ENCODE data around the gene STK39.

The STK39 gene

GRCh38 chr2:168145426-168146310 lies 101.7 kb downstream of the STK39 start:
- no peak for TF ChIP-seq CTCF (IDR thresholded peaks at IDR 0.05; ENCODE audit: low read length, missing control alignments)
- DNase-seq (ENCODE audit: low read depth), result no peak

DNA sequence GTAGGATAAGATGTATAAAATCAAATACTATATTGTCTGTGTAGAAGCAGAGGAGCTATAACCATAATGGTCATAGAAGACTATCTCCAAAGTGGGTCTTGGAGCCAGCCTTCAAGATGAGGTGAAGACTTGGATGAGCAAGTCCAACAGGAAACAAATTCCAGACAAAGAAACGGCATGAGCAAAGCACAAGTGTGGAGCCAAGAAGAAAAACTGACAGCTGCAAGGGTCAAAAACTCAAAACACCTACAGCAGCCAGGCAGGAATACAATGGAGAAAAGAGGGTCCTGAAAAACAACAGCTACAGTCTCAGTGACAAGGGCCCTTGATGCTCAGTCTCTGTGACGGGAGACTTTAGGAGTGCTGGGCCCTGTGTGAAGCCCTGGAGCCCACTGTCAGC lies 102.4 kb downstream of the STK39 start:
- no peak overlapping the region for H3K4me3 ChIP-seq (replicated peaks; ENCODE audit: low read depth, low read length)
- TF ChIP-seq CTCF (IDR thresholded peaks at IDR 0.05; ENCODE audit: low read length, missing control alignments), result no peak
- DNase-seq (ENCODE audit: low read depth), result no peak

More at GRCh38 chr2:168145426-168146310, 101.7 kb downstream of the STK39 start:
- H3K4me3 ChIP-seq (replicated peaks; ENCODE audit: low read depth, low read length), result no peak overlapping the region

DNA sequence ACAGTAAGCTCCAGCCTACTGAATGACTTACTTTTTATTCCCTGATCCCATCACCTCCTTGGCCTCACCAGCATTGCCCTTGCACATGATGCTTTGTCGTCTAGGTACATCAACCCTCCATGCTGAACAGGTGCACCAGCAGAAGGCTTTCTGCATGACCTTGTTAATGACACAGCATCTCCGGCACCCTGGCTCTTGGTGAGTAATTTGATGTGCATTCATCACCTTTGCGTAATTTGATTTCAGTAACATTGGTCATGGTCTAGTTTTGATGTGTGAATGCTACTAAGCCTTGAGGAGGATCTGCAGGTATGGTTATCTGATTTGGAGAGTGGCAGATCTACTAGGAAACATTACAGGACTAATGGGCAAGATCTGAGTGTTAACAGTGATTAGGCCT lies 103.6 kb downstream of the STK39 start:
- no peak for DNase-seq (ENCODE audit: low read depth)
- TF ChIP-seq CTCF (IDR thresholded peaks at IDR 0.05; ENCODE audit: low read length, missing control alignments), result no peak
- no peak overlapping the region for H3K4me3 ChIP-seq (replicated peaks; ENCODE audit: low read depth, low read length)

GRCh38 chr2:168140892-168141291 lies 106.5 kb downstream of the STK39 start:
- no peak overlapping the region for H3K4me3 ChIP-seq (replicated peaks; ENCODE audit: low read depth, low read length)
- no peak for TF ChIP-seq CTCF (IDR thresholded peaks at IDR 0.05; ENCODE audit: low read length, missing control alignments)

GRCh38 chr2:168139852-168140251 lies 107.5 kb downstream of the STK39 start:
- TF ChIP-seq CTCF (IDR thresholded peaks at IDR 0.05; ENCODE audit: low read length, missing control alignments), result no peak
- H3K4me3 ChIP-seq (replicated peaks; ENCODE audit: low read depth, low read length), result no peak overlapping the region

More at GRCh38 chr2:168140892-168141291, 106.5 kb downstream of the STK39 start:
- DNase-seq (ENCODE audit: low read depth), result no peak

GRCh38 chr2:168138901-168139300 lies 108.5 kb downstream of the STK39 start:
- TF ChIP-seq CTCF (IDR thresholded peaks at IDR 0.05; ENCODE audit: low read length, missing control alignments), result no peak
- DNase-seq (ENCODE audit: low read depth), result no peak
- H3K4me3 ChIP-seq (replicated peaks; ENCODE audit: low read depth, low read length), result no peak overlapping the region

More at GRCh38 chr2:168139852-168140251, 107.5 kb downstream of the STK39 start:
- DNase-seq (ENCODE audit: low read depth), result no peak
